G401 (cell line): ENCODE data around the gene IL18. TPM values are rescaled to one million over a fixed set of nuclear protein-coding genes. Genes with fewer than 3 reads are reported as not detected.
A peak's percentile ranks its signal among the peaks of the same experiment; 100 is the strongest.
"Not testable (repeated sequence)": the region's sequence is repeated elsewhere in the genome, so short reads cannot be mapped to it uniquely, and the experiment has no call there.

Experiments used
- DNase-seq: peaks from one replicate; pipeline ENCODE4 v3.0.0-alpha.2; 2015; ENCODE audit warnings: low spot score
- in situ Hi-C: cut with HindIII; loops from 2 replicates; pipeline ENCODE4 v1.10.0; 2016; ENCODE audit warnings: low sequenced_read_pairs, mixed read lengths
- total RNA-seq: library from RNA; depleted of rRNA; stranded (reverse); fragments of >200 nt; shearing (Covaris generic); gene quantifications from 2 replicates; pipeline ENCODE4 v1.2.3, GENCODE V29; 2014

The IL18 gene
- total RNA-seq, 1 experiment from 2014 or later: not detected

GRCh38 chr11:112174789-112175598 is 11.1 kb upstream of the IL18 start, which contains the start of gene BCO2:
Gene BCO2, plus strand, starts transcription at chr11:112175512. Its CDS starts 90 bp downstream, at chr11:112175602.
- DNase-seq: peak; percentile 62
- in situ Hi-C loops: no loop called here

- DNase-seq: no peak
- in situ Hi-C loops: no loop called here
Measured at GRCh38 chr11:112173152-112173551, 9.3 kb upstream of the IL18 start.

GRCh38 chr11:112172362-112172994 is 8.6 kb upstream of the IL18 start:
- in situ Hi-C loops: no loop called here
- DNase-seq: no peak

GRCh38 chr11:112167145-112167544 is 3.3 kb upstream of the IL18 start, which contains the start of gene TEX12:
Gene TEX12, plus strand, starts transcription at chr11:112167372. Its CDS starts 1,897 bp downstream, at chr11:112169269.
- DNase-seq: no peak
- in situ Hi-C loops: no loop called here

GRCh38 chr11:112166562-112166961 is 2.7 kb upstream of the IL18 start:
- in situ Hi-C loops: no loop called here
- DNase-seq: no peak

GRCh38 chr11:112165049-112165448 is 1.2 kb upstream of the IL18 start:
- DNase-seq: no peak
- in situ Hi-C loops: no loop called here

- DNase-seq: no peak
- in situ Hi-C loops: no loop called here
Measured at GRCh38 chr11:112162761-112163546, 940 bp downstream of the IL18 start.

GRCh38 chr11:112162200-112162599 is 1.7 kb downstream of the IL18 start:
- in situ Hi-C loops, DNase-seq: not testable (repeated sequence)

GRCh38 chr11:112161012-112161411 is 2.9 kb downstream of the IL18 start:
- DNase-seq: no peak
- in situ Hi-C loops: no loop called here

GRCh38 chr11:112160091-112160848 is 3.6 kb downstream of the IL18 start:
- in situ Hi-C loops: no loop called here
- DNase-seq: no peak

- DNase-seq: no peak
- in situ Hi-C loops: no loop called here
Measured at GRCh38 chr11:112159098-112160065, 4.5 kb downstream of the IL18 start.

GRCh38 chr11:112156956-112157766 is 6.7 kb downstream of the IL18 start:
- no peak for DNase-seq
- in situ Hi-C loops: no loop called here

GRCh38 chr11:112156153-112156955 is 7.5 kb downstream of the IL18 start:
- in situ Hi-C loops: no loop called here
- DNase-seq: no peak

GRCh38 chr11:112150517-112150916 is 13.4 kb downstream of the IL18 start:
- in situ Hi-C loops: no loop called here

GRCh38 chr11:112143597-112143996 is 20.3 kb downstream of the IL18 start:
- no peak for DNase-seq
- in situ Hi-C loops: no loop called here

More at GRCh38 chr11:112150517-112150916, 13.4 kb downstream of the IL18 start:
- DNase-seq: no peak

GRCh38 chr11:112134473-112134872 is 29.4 kb downstream of the IL18 start:
- no peak for DNase-seq
- in situ Hi-C loops: no loop called here
